Fibroblast of skin of back (primary cell): ENCODE measurements around the gene OSMR.
"Not testable (repeated sequence)": the region's sequence is repeated elsewhere in the genome, so short reads cannot be mapped to it uniquely, and the experiment has no call there.

Experiments used
- DNase-seq: peaks from one replicate; pipeline ENCODE4 v3.0.0-alpha.2; 2013

Gene OSMR

GRCh38 chr5:38831117-38831516 is 14.7 kb upstream of the OSMR start:
- DNase-seq = no peak

- DNase-seq = peak; percentile 53
Observed at GRCh38 chr5:38831909-38832308, 13.9 kb upstream of the OSMR start.

- no peak for DNase-seq
Observed at GRCh38 chr5:38832810-38833209, 13.0 kb upstream of the OSMR start.

DNA sequence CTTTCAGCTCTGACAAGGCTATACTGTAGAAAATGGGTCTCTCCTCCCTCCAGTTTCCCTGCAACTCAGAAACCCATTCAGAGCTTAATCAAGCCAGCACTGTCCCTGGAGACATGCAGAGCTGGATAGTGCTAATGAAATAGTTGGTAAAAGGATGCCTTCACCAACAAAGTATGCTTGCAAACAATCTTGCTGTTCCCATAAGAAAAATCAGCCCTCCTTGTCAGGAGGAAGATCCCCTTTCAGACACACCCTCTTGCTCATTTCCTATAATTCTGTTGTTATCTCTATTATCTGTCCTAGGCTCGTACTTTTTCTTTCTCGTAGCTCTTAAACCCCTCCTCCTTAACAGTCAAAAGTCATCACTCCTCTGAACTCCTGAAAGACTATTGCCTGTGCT is 9.9 kb upstream of the OSMR start:
- peak; percentile 83 for DNase-seq

DNA sequence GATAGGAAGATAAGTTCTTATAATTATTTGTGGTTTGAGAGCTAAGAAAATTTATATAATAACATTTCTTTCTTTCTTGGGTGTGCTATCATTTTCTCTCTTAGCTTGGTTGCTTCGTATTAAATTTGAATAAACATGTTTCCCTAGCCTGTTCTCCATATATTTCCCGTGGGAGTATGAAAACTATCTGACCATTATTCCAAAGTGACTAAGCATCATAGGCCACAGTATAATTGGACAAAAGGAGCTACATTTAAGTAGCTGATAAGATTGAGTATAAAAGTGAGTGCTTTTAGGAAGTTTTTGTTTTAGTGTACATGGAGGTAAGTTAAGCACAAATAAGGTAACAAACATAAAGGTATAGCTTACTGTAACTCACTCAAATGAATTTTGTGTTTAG is 8.4 kb upstream of the OSMR start:
- DNase-seq = peak; percentile 59

DNA sequence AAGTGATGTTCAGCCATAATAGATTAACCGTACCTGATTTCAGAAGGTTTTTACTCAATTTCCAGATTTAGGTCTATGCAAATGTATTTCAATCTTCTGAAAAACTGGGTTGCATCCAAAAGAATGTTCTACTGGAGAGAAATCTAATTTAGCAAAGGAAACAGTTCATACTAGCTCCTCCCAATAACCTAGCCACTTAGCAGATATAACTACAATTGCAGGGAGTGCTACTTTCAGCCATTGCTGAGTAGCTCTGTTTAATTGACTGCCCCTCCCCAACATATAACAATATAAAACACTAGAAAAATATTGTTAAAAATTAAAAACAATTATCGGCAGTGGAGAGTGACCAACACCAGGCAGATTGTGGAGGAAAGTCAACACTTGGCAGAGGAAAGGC is 7.9 kb upstream of the OSMR start:
- no peak for DNase-seq

GRCh38 chr5:38843665-38844064 is 2.1 kb upstream of the OSMR start:
- no peak for DNase-seq

- peak; percentile 19 for DNase-seq
Observed at GRCh38 chr5:38846379-38847011, 683 bp downstream of the OSMR start.

GRCh38 chr5:38847559-38848347 is 1.9 kb downstream of the OSMR start:
- no peak for DNase-seq

GRCh38 chr5:38848637-38849036 is 2.8 kb downstream of the OSMR start:
- DNase-seq = no peak

GRCh38 chr5:38851640-38852039 is 5.8 kb downstream of the OSMR start:
- not testable (repeated sequence) for DNase-seq

GRCh38 chr5:38853753-38854470 is 8.1 kb downstream of the OSMR start:
- DNase-seq = peak; percentile 97

GRCh38 chr5:38854907-38855306 is 9.1 kb downstream of the OSMR start:
- no peak for DNase-seq

- no peak for DNase-seq
Observed at GRCh38 chr5:38856660-38857059, 10.8 kb downstream of the OSMR start.

GRCh38 chr5:38858839-38859238 is 13.0 kb downstream of the OSMR start:
- DNase-seq = no peak

- not testable (repeated sequence) for DNase-seq
Observed at GRCh38 chr5:38861986-38862770, 16.4 kb downstream of the OSMR start.

DNA sequence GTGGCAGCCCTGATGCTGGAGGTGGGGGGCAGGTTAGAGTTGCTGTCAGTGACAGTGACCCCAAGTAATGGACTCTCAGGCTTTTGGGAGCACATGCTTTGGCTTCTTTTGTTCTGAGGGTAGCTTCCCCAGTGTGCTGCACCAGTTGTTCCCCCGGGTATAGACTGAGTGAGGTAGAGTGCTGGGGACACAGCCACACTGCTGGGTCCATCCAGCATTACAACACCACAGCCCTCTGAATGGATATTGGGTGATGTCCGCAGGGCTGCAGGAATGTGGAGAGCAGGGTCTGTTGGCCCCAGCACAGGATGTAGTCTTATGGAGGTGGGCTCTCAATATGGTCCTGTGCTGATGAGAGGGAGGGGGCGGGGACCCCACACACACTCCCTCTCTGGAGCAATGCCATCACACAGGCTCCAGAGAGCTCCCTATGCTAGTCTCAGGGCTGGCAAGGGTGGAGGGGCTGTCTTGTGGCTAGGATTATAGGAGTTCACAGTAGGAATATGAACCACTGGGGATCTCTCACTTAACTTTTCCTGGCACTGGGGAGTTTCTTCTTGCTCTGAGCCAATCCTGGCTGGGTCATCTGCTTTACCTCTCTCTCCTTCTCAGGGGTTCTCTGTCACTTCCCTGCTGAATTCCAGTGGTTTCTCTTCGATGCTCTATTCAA is 20.7 kb downstream of the OSMR start:
- no peak for DNase-seq

DNA sequence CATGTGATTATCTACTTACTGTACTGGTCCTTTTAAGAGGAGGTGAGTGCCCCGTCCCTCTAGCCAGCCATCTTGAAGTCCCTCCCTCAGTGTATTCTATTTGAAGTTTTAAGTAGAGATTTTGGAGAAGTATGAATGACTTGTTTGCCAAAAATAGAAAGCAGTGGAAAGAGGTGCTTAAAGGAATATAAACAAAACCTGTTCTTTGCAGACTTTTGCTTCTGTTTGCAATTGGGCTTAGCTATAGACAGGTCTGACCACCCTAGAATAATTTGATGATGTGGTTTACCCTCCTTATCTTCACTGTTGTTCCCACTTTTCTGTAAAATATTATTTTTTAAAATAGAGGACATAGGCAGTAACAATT is 21.2 kb downstream of the OSMR start:
- DNase-seq = no peak

DNA sequence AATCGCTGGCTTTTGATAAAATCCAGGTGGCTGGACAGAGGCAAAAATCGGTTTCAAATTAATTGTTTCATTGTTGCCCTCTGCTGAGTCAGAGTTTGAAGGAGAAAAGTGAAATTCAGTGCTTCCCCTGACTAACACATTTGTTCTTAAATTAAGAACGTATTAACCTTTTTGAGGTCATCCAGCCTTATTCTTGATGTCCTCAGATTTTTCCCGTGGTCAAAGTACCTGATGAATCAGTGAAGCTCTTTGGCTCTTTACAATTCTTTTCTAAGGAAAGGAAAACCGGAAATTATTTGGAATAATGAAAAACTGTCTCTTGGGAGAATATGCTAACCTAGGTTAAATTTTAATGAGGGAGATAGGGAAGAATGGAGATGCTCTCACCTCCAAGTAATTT is 21.6 kb downstream of the OSMR start:
- DNase-seq = no peak

GRCh38 chr5:38870595-38870994 is 24.8 kb downstream of the OSMR start:
- DNase-seq = no peak

DNA sequence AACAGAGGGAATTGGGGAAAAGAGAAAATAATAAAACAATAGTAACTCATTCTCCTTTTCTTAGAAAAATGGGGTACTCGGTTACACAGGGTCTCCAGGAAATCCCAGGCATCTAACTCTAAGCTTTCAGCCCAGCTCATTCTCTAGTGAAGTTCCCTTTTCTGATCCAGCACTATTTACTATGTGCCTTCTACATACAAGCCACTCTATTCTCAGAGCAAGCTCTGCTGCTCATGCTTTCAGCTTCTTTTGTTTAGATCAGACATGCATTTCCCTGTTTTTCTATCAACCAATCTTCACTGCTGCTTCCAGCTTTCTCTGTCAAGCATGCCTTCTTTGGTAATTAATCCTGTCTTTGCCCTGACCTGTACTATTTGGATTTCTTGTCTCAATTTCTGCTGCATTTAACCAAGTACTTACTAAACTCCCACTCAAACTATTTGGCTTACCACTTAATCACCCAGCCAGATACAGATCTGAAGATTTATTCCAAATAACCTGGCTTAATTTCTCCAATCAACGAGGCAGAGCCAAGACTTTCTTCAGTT is 25.3 kb downstream of the OSMR start:
- DNase-seq = no peak
